Gastrocnemius medialis (tissue), 4 donors: ENCODE results near the gene PKNOX2. TPM values are rescaled to one million over a fixed set of nuclear protein-coding genes. Genes with fewer than 3 reads are reported as not detected.

Source experiments
- ATAC-seq, 2 donors: fragments of 150-250 bp; one replicate each; pipeline ENCODE4 v1.9.1; 2016
- DNase-seq, 2 donors: peaks; one replicate each; pipeline ENCODE4 v3.0.0-alpha.2; 2019
- H3K27ac ChIP-seq, 4 donors: fragments of 200-600 bp; sonication (generic); 1 replicate in 1 of 4; 2 replicates in 3 of 4; pipeline ENCODE4 v1.5.1; 2016 to 2018; ENCODE audit warnings: mild to moderate bottlenecking in 2 of 4, moderate library complexity in 1 of 4
- H3K27me3 ChIP-seq, 3 donors: fragments of 200-600 bp; sonication (generic) in 2 of 3; 1 replicate in 1 of 3; 2 replicates in 2 of 3; pipeline versions ENCODE4 v1.5.1 to v1.6.0; 2016 to 2019; ENCODE audit warnings: mild to moderate bottlenecking in 1 of 3, moderate library complexity in 1 of 3
- H3K36me3 ChIP-seq, 2 donors: fragments of 200-600 bp; sonication (generic) in 1 of 2; one replicate each; pipeline ENCODE4 v1.5.1; 2017 to 2018
- H3K4me1 ChIP-seq, 2 donors: fragments of 200-600 bp; sonication (generic) in 1 of 2; one replicate each; pipeline ENCODE4 v1.5.1; 2016 to 2017; ENCODE audit warnings: mild to moderate bottlenecking in 2 of 2
- H3K4me3 ChIP-seq, 4 donors: fragments of 200-600 bp; sonication (generic) in 3 of 4; 1 replicate in 1 of 4; 2 replicates in 3 of 4; pipeline ENCODE4 v1.5.1; 2016 to 2019; ENCODE audit warnings: mild to moderate bottlenecking in 2 of 4
- H3K9me3 ChIP-seq, 3 donors: fragments of 200-600 bp; sonication (generic) in 2 of 3; 1 replicate in 1 of 3; 2 replicates in 2 of 3; pipeline ENCODE4 v1.5.1; 2016 to 2019
- POLR2A ChIP-seq, 2 donors: fragments of 450-650 bp; IDR thresholded peaks; one replicate each; pipeline ENCODE4 v1.6.1; 2017; ENCODE audit warnings: antibody characterized with exemption in 2 of 2, mild to moderate bottlenecking in 2 of 2, moderate library complexity in 2 of 2
- in situ Hi-C, 4 donors: fragments of 200-750 bp; cut with MboI; loops; one replicate each; pipeline versions ENCODE4 v1.15.0 to v1.8.0; 2017; ENCODE audit warnings: low sequenced_read_pairs in 4 of 4
- intact Hi-C: fragments of 100-400 bp; cut with DNase I; formaldehyde crosslinking; loops from one replicate; pipeline ENCODE4 v1.15.1; 2023; ENCODE audit warnings: low total_unique reads
- total RNA-seq, 4 donors: library from RNA; depleted of rRNA; stranded (reverse); fragments of >200 nt; gene quantifications; one replicate each; pipeline versions ENCODE4 v1.1.0 to v1.2.3, GENCODE V29; 2016
- TF ChIP-seq, protein P1 (sequence below), 5 experiments: fragments of 450-650 bp in 3 of 5; fragments of 200-600 bp in 2 of 5; sonication (generic) in 2 of 5; IDR thresholded peaks in 4 of 5; conservative IDR thresholded peaks in 1 of 5; 1 replicate in 4 of 5; 2 replicates in 1 of 5; pipeline ENCODE4 v1.5.1; 2016 to 2019; ENCODE audit warnings: antibody characterized with exemption in 5 of 5, mild to moderate bottlenecking in 3 of 5, moderate library complexity in 3 of 5

PKNOX2 gene
- total RNA-seq, 4 donors from 2014 or later = 3.7 to 11.7 (median 6.0) TPM

DNA sequence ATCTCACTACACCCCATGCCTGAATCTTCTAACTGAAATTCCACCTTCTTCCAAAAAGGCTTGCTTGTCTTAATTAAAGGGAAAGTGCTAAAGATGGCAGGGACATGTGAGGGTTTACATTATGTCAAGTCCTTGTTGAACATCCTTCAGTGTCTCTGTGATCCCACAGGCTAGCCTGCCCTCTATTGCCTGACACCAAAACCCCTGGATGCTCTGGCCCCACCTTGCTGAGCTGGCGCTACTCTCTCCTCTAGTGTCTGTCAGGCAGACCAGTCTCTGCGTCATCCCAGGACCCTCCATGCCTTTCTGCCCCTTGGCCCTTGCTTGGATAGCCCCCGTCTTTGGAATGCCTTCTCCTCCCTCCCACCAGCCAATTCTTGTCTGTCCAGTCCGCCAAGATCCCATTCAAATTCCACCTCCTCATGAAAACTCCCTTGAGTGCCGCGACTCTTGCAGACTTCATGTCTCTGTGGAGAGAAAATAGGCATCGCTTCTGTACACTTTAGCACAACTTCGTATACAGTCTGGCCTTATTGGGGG lies 69.3 kb downstream of the PKNOX2 start:
- H3K27ac ChIP-seq = no peak overlapping the region
- TF ChIP-seq, protein P1, sequence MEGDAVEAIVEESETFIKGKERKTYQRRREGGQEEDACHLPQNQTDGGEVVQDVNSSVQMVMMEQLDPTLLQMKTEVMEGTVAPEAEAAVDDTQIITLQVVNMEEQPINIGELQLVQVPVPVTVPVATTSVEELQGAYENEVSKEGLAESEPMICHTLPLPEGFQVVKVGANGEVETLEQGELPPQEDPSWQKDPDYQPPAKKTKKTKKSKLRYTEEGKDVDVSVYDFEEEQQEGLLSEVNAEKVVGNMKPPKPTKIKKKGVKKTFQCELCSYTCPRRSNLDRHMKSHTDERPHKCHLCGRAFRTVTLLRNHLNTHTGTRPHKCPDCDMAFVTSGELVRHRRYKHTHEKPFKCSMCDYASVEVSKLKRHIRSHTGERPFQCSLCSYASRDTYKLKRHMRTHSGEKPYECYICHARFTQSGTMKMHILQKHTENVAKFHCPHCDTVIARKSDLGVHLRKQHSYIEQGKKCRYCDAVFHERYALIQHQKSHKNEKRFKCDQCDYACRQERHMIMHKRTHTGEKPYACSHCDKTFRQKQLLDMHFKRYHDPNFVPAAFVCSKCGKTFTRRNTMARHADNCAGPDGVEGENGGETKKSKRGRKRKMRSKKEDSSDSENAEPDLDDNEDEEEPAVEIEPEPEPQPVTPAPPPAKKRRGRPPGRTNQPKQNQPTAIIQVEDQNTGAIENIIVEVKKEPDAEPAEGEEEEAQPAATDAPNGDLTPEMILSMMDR (IDR thresholded peaks at IDR 0.05 in 4 of 5, conservative IDR thresholded peaks at IDR 0.05 in 1 of 5) = no peak
- TF ChIP-seq POLR2A (IDR thresholded peaks at IDR 0.05) = no peak
- in situ Hi-C loops = no loop called here
- ATAC-seq (no peak), DNase-seq (no peak)
- H3K9me3 ChIP-seq = no peaks in the 10 kb centered on the region
- H3K4me3 ChIP-seq = no peak overlapping the region
- intact Hi-C loops = loop anchor here (2.0 kb wide), 2 partner anchors 69 to 171 kb away; partner anchors contain the start of gene PKNOX2
- no peaks in the 10 kb centered on the region for H3K36me3 ChIP-seq
- no peaks in the 10 kb centered on the region for H3K27me3 ChIP-seq
- H3K4me1 ChIP-seq = peaks cover 35% of the 10 kb centered on the region in 2 donors

DNA sequence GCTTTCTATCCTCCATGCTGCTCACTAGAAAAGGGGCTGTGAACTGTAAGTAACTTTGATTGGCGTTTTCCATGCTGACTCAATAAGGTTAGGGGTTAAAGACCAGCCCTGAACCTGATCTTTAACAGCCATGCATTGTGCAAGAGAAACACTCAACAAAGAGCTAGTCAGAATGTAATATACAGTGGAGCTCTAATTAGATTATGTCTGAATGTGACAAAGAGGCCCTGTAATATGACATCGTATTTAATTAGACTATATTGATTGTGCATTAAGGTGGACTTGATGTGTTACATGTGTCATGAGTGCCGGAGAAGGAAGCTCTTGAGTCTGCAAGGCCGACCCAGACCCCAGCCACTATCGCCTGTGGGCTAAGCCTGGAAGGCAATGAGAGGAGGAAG lies 70.5 kb downstream of the PKNOX2 start:
- in situ Hi-C loops = no loop called here
- H3K4me3 ChIP-seq = no peak overlapping the region
- no peak for ATAC-seq
- intact Hi-C loops = no loop called here
- H3K4me1 ChIP-seq = peaks cover 24 to 28% of the 10 kb centered on the region in 2 donors
- no peak for DNase-seq
- no peaks in the 10 kb centered on the region for H3K9me3 ChIP-seq
- H3K27ac ChIP-seq = no peak overlapping the region
- TF ChIP-seq, protein P1 (IDR thresholded peaks at IDR 0.05 in 4 of 5, conservative IDR thresholded peaks at IDR 0.05 in 1 of 5) = no peak
- no peak for TF ChIP-seq POLR2A (IDR thresholded peaks at IDR 0.05)
- no peaks in the 10 kb centered on the region for H3K36me3 ChIP-seq
- no peaks in the 10 kb centered on the region for H3K27me3 ChIP-seq

- Histone ChIP-seq H3K27ac (no peak overlapping the region), H3K9me3 (no peaks in the 10 kb centered on the region), H3K36me3 (no peaks in the 10 kb centered on the region), H3K4me3 (no peak overlapping the region), H3K27me3 (no peaks in the 10 kb centered on the region), H3K4me1 (peaks cover 20 to 28% of the 10 kb centered on the region in 2 donors)
- no peak for TF ChIP-seq POLR2A (IDR thresholded peaks at IDR 0.05)
- TF ChIP-seq, protein P1 (IDR thresholded peaks at IDR 0.05 in 4 of 5, conservative IDR thresholded peaks at IDR 0.05 in 1 of 5) = no peak
- DNase-seq = no peak
- in situ Hi-C loops = no loop called here
- intact Hi-C loops = no loop called here
- ATAC-seq = no peak
Observed at GRCh38 chr11:125236072-125236825, 71.7 kb downstream of the PKNOX2 start.

DNA sequence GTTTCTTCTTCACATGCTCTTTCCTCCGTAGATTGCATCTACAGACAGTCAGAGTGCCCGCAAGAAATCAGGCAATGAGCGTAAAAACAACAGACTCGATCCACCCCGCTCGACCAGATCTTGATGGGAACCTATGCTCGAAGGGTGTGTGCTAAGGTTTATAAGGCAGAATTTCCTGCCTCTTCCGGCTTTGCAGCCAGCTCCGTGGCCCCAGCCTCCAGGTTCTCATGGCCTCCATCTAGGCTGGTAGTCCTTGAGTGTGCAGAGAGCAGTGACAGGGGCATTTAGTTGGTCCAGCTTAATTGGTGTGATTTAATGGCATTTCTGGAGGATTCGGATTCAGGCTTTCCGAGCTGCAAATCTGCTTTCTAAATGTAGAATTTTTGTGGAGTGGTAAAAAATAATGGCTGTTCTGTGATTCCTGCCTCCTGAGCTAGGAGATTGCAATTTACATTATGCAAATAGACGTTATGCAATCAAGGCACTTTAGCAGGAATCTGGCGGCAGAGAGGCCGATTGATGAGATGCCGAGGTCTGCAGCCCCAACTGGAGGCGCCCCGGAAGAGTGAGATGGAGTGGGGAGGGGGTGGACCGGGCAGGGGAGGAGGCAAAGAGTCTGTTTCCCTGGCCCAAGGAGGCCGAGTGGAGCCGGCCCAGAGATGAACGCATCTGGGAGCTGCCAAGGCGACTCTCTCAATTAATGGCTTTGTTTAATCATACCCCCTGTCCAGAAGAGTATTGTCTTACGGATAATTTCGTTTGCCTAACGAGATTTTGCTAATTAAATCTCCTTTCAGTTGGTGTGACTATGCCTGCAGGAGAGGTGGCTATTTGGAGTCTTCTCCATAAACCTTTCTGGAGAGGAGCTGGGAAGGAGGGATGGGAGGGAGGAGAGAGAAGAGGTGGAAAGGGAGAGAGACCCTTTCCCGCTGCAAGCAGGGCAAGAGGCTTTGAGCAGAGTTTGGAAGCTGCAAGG lies 75.3 kb downstream of the PKNOX2 start:
- Histone ChIP-seq H3K27me3 (no peaks in the 10 kb centered on the region), H3K27ac (no peak overlapping the region), H3K4me3 (no peak overlapping the region), H3K9me3 (no peaks in the 10 kb centered on the region), H3K36me3 (no peaks in the 10 kb centered on the region), H3K4me1 (no peaks in the 10 kb centered on the region)
- intact Hi-C loops (no loop called here), in situ Hi-C loops (no loop called here)
- no peak for ATAC-seq
- DNase-seq = no peak
- TF ChIP-seq POLR2A (IDR thresholded peaks at IDR 0.05) = no peak
- TF ChIP-seq, protein P1 (IDR thresholded peaks at IDR 0.05 in 4 of 5, conservative IDR thresholded peaks at IDR 0.05 in 1 of 5) = no peak
